Measurements from ENCODE around the gene LRP1. TPM values are rescaled to one million over a fixed set of nuclear protein-coding genes. Genes with fewer than 3 reads are reported as not detected.

The LRP1 gene
- total and polyA plus RNA-seq, 2 of the 13 experiments (the other 11 are each of a cell fraction or from before 2014, with no cell fraction given): 14.7 to 30.8 TPM

DNA sequence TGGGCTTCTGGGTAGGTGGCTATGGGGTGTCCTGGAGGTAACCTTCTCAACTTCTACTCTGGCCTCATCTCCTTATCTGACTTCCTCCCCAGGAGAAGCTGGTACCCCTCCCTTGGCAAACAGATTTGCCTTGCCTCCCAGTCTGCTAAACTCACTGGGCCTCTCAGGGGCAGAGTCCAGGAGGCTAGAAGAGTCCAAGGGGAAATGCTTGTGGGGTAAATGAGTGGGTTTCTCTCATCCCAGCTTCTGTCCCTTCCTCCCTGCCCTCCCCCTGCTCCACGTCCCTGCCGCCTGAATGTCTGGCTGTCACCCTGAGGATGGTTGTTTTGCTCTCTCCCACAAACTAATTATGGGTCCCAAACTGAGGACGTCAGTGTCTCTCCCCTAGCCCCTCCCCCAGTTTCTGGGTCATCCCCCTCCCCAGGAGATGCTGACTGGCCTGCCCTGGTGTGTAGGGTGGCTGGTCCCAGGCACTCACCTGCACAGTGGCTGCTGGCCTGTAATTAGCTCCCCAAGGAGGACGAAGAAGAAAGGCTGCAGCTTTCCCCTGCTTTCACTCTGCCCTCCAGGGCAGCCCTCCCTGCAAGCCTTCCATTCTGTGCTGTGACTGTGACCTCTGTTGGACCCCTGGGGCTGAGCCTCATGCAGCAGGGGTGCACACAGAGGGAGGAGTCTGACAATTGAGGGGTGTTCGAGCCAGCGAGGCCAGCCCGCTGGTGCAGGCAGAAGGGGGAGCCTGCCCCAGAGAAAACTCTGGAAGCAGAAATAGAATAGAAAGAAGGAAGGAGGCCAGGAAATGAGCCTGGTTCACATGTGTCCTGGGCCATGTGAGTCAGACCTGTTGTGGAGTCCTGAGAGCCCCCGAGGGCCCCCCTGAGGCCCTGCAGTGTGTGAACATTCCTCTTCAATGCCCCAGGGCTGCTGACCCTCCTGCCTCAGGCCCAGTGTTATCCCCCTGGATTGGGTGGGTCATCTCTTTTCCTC is 19.0 kb downstream of the LRP1 start, which contains the start of gene LRP1-AS (continued):
- no peak for TF ChIP-seq ZNF362 (CRISPR knock-in tag; IDR thresholded peaks at IDR 0.05; ENCODE audit: borderline replicate concordance)
- TF ChIP-seq ZNF264 (CRISPR knock-in tag; IDR thresholded peaks at IDR 0.05): no peak
- no peak for TF ChIP-seq NFRKB (IDR thresholded peaks at IDR 0.05)
- no peak for TF ChIP-seq DDIT3 (CRISPR knock-in tag; IDR thresholded peaks at IDR 0.05)
- peak; percentile 67; the same call in 1 of the 2 replicates for TF ChIP-seq SP5 (CRISPR knock-in tag; IDR thresholded peaks at IDR 0.05; ENCODE audit: borderline replicate concordance, low read depth)
- peak; percentile 79; the same call in 1 of the 2 replicates for TF ChIP-seq THRA (CRISPR knock-in tag; IDR thresholded peaks at IDR 0.05; ENCODE audit: borderline replicate concordance)
- TF ChIP-seq MAFK (conservative IDR thresholded peaks at IDR 0.05 in 1 of 2, IDR thresholded peaks at IDR 0.05 in 1 of 2; ENCODE audit: low read length in 2 of 2): no peak
- no peak for TF ChIP-seq ISX (CRISPR knock-in tag; conservative IDR thresholded peaks at IDR 0.05)
- TF ChIP-seq MEIS2 (CRISPR knock-in tag; IDR thresholded peaks at IDR 0.05): no peak
- TF ChIP-seq HDAC6 (IDR thresholded peaks at IDR 0.05; ENCODE audit: low read depth, low read length): no peak
- TF ChIP-seq FOXK1 (CRISPR knock-in tag; IDR thresholded peaks at IDR 0.05; ENCODE audit: borderline replicate concordance, low read depth): no peak
- no peak for TF ChIP-seq ZNF451 (CRISPR knock-in tag; IDR thresholded peaks at IDR 0.05)
- TF ChIP-seq HNF1B (CRISPR knock-in tag; IDR thresholded peaks at IDR 0.05): no peak
- TF ChIP-seq, protein P1, sequence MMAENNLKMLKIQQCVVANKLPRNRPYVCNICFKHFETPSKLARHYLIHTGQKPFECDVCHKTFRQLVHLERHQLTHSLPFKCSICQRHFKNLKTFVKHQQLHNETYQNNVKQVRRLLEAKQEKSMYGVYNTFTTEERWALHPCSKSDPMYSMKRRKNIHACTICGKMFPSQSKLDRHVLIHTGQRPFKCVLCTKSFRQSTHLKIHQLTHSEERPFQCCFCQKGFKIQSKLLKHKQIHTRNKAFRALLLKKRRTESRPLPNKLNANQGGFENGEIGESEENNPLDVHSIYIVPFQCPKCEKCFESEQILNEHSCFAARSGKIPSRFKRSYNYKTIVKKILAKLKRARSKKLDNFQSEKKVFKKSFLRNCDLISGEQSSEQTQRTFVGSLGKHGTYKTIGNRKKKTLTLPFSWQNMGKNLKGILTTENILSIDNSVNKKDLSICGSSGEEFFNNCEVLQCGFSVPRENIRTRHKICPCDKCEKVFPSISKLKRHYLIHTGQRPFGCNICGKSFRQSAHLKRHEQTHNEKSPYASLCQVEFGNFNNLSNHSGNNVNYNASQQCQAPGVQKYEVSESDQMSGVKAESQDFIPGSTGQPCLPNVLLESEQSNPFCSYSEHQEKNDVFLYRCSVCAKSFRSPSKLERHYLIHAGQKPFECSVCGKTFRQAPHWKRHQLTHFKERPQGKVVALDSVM (CRISPR knock-in tag; IDR thresholded peaks at IDR 0.05): peak; percentile 81; the same call in 1 of the 2 replicates
- TF ChIP-seq ZNF556 (CRISPR knock-in tag; IDR thresholded peaks at IDR 0.05; ENCODE audit: borderline replicate concordance): no peak
- TF ChIP-seq, protein P2, sequence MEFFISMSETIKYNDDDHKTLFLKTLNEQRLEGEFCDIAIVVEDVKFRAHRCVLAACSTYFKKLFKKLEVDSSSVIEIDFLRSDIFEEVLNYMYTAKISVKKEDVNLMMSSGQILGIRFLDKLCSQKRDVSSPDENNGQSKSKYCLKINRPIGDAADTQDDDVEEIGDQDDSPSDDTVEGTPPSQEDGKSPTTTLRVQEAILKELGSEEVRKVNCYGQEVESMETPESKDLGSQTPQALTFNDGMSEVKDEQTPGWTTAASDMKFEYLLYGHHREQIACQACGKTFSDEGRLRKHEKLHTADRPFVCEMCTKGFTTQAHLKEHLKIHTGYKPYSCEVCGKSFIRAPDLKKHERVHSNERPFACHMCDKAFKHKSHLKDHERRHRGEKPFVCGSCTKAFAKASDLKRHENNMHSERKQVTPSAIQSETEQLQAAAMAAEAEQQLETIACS (CRISPR knock-in tag; IDR thresholded peaks at IDR 0.05): no peak
- TF ChIP-seq PTBP1 (IDR thresholded peaks at IDR 0.05; ENCODE audit: low read depth, low read length, poor library complexity, severe bottlenecking): no peak
- TF ChIP-seq ZSCAN25 (CRISPR knock-in tag; IDR thresholded peaks at IDR 0.05): peak; percentile 81
- no peak for TF ChIP-seq HOXA9 (CRISPR knock-in tag; IDR thresholded peaks at IDR 0.05; ENCODE audit: borderline replicate concordance)
- TF ChIP-seq NRL (CRISPR knock-in tag; IDR thresholded peaks at IDR 0.05; ENCODE audit: borderline replicate concordance): no peak

Measured in HepG2 (cell line).